Liver (tissue), 9 donors: ENCODE results near the gene CTSE. TPM values are rescaled to one million over a fixed set of nuclear protein-coding genes. Genes with fewer than 3 reads are reported as not detected.
"Not testable (repeated sequence)": the region's sequence is repeated elsewhere in the genome, so short reads cannot be mapped to it uniquely, and the experiment has no call there.

Experiments
- DNase-seq: peaks from one replicate; pipeline ENCODE4 v3.0.0-alpha.2; 2017; ENCODE audit warnings: low spot score
- H3K27ac ChIP-seq, 2 donors: one replicate each; pipeline ENCODE4 v1.7.0; 2013; ENCODE audit warnings: inconsistent platforms in 2 of 2, low read length in 2 of 2, control low read depth in 1 of 2, low read depth in 1 of 2, mild to moderate bottlenecking in 1 of 2
- H3K27me3 ChIP-seq, 4 donors: one replicate each; pipeline versions ENCODE4 v1.6.1 to v1.7.0; 2013; ENCODE audit warnings: low read length in 3 of 4, inconsistent platforms in 1 of 4, mild to moderate bottlenecking in 1 of 4, moderate library complexity in 1 of 4; ENCODE audit not compliant: control insufficient read depth in 4 of 4, insufficient read depth in 4 of 4
- H3K36me3 ChIP-seq, 4 donors: one replicate each; pipeline versions ENCODE4 v1.6.1 to v1.7.0; 2013; ENCODE audit warnings: low read length in 3 of 4, mild to moderate bottlenecking in 3 of 4, low read depth in 1 of 4, moderate library complexity in 1 of 4; ENCODE audit not compliant: control insufficient read depth in 4 of 4, insufficient read depth in 3 of 4
- H3K4me1 ChIP-seq, 4 donors: one replicate each; pipeline versions ENCODE4 v1.6.1 to v1.7.0; 2013; ENCODE audit warnings: low read length in 3 of 4, mild to moderate bottlenecking in 3 of 4, moderate library complexity in 1 of 4; ENCODE audit not compliant: control insufficient read depth in 4 of 4, insufficient read depth in 4 of 4
- H3K4me3 ChIP-seq, 3 donors: one replicate each; pipeline versions ENCODE4 v1.6.1 to v1.7.0; 2013; ENCODE audit warnings: low read length in 3 of 3, control low read depth in 1 of 3, low read depth in 1 of 3, mild to moderate bottlenecking in 1 of 3
- H3K9ac ChIP-seq, 2 donors: one replicate each; pipeline ENCODE4 v1.7.0; 2013; ENCODE audit warnings: low read length in 2 of 2, mild to moderate bottlenecking in 2 of 2, moderate library complexity in 2 of 2, control low read depth in 1 of 2, low read depth in 1 of 2
- H3K9me3 ChIP-seq, 4 donors: one replicate each; pipeline versions ENCODE4 v1.6.1 to v1.7.0; 2013; ENCODE audit warnings: low read length in 3 of 4; ENCODE audit not compliant: control insufficient read depth in 4 of 4
- ATF3 ChIP-seq: IDR thresholded peaks from 2 replicates; pipeline ENCODE4 v1.6.1; 2016; ENCODE audit warnings: antibody characterized with exemption
- CTCF ChIP-seq: fragments of 150-350 bp; IDR thresholded peaks from 2 replicates; pipeline ENCODE4 v1.5.1; 2017; ENCODE audit warnings: improper control_type of control experiment, low read depth, low read length; ENCODE audit not compliant: missing input control
- FOXA1 ChIP-seq: IDR thresholded peaks from 2 replicates; pipeline ENCODE4 v1.6.1; 2016; ENCODE audit warnings: antibody characterized with exemption
- FOXA2 ChIP-seq: IDR thresholded peaks from 2 replicates; pipeline ENCODE4 v1.6.1; 2016; ENCODE audit warnings: antibody characterized with exemption
- GABPA ChIP-seq, 2 donors: IDR thresholded peaks in 1 of 2; conservative IDR thresholded peaks in 1 of 2; 2 replicates each; pipeline ENCODE4 v1.6.1; 2016; ENCODE audit warnings: antibody characterized with exemption in 2 of 2, mild to moderate bottlenecking in 1 of 2, moderate library complexity in 1 of 2
- HNF4A ChIP-seq, 2 donors: conservative IDR thresholded peaks; 2 replicates each; pipeline ENCODE4 v1.6.1; 2016; ENCODE audit warnings: antibody characterized with exemption in 2 of 2, mild to moderate bottlenecking in 2 of 2
- HNF4G ChIP-seq: IDR thresholded peaks from 2 replicates; pipeline ENCODE4 v1.6.1; 2016; ENCODE audit warnings: antibody characterized with exemption
- JUND ChIP-seq, 2 donors: IDR thresholded peaks; 2 replicates each; pipeline ENCODE4 v1.6.1; 2016; ENCODE audit warnings: antibody characterized with exemption in 2 of 2
- MAX ChIP-seq: IDR thresholded peaks from 2 replicates; pipeline ENCODE4 v1.6.1; 2016; ENCODE audit warnings: antibody characterized with exemption
- NR2F2 ChIP-seq: IDR thresholded peaks from 2 replicates; pipeline ENCODE4 v1.6.1; 2016; ENCODE audit warnings: antibody characterized with exemption
- RAD21 ChIP-seq, 2 donors: IDR thresholded peaks; 2 replicates each; pipeline ENCODE4 v1.6.1; 2016; ENCODE audit warnings: antibody characterized with exemption in 2 of 2, mild to moderate bottlenecking in 2 of 2
- REST ChIP-seq: IDR thresholded peaks from 2 replicates; pipeline ENCODE4 v1.6.1; 2016; ENCODE audit warnings: antibody characterized with exemption, mild to moderate bottlenecking
- RXRA ChIP-seq, 2 donors: IDR thresholded peaks; 2 replicates each; pipeline ENCODE4 v1.6.1; 2017 to 2018; ENCODE audit warnings: antibody characterized with exemption in 2 of 2, mild to moderate bottlenecking in 1 of 2
- YY1 ChIP-seq: IDR thresholded peaks from 2 replicates; pipeline ENCODE4 v1.6.1; 2016; ENCODE audit warnings: antibody characterized with exemption, mild to moderate bottlenecking
- ZBTB33 ChIP-seq: IDR thresholded peaks from 2 replicates; pipeline ENCODE4 v1.6.1; 2016; ENCODE audit warnings: antibody characterized with exemption
- WGBS: extraction: QIAGEN DNeasy Blood & Tissue Kit; methylation state at CpG from one replicate; pipeline ENCODE4 v1.1.7; 2013; 5-methylcytosine and 5-hydroxymethylcytosine counted together
- polyA plus RNA-seq, 2 donors: library from polyadenylated mRNA; stranded (reverse) in 1 of 2; unstranded in 1 of 2; fragments of 200-250 nt in 1 of 2; fragments of >200 nt in 1 of 2; fragmentation: Nextera tagmentation in 1 of 2; extraction: Ambion mirVana in 1 of 2; gene quantifications; one replicate each; pipeline versions ENCODE4 v1.2.1 to v1.2.3, GENCODE V29; 2013 to 2015
- total RNA-seq, 2 donors: library from RNA; depleted of rRNA; stranded (reverse); fragments of >200 nt; gene quantifications; one replicate each; pipeline ENCODE4 v1.2.3, GENCODE V29; 2014
- donor health status: healthy.
- donor health status: healthy.
- donor health status: healthy.
- donor health status: healthy.
- donor health status: healthy.

The CTSE gene
- total and polyA plus RNA-seq, 4 donors = under 0.01 to 32.8 (median 0.06) TPM

- H3K9ac ChIP-seq = no peak overlapping the region
- H3K27me3 ChIP-seq = no peaks in the 10 kb centered on the region
- H3K4me1 ChIP-seq = peaks cover 1 to 13% (median 7%) of the 10 kb centered on the region in 4 donors
- H3K4me3 ChIP-seq = no peak overlapping the region
- no peaks in the 10 kb centered on the region for H3K36me3 ChIP-seq
- H3K9me3 ChIP-seq = no peaks in the 10 kb centered on the region
- H3K27ac ChIP-seq = peak overlapping the region in 1 of 2 donors; percentile 2
- DNase-seq = no peak
- TF ChIP-seq YY1 = no peak
- TF ChIP-seq RAD21 (IDR thresholded peaks at IDR 0.05) = no peak
- TF ChIP-seq NR2F2 = no peak
- no peak for TF ChIP-seq JUND (IDR thresholded peaks at IDR 0.05)
- no peak for TF ChIP-seq REST
- no peak for TF ChIP-seq FOXA2
- no peak for TF ChIP-seq CTCF
- no peak for TF ChIP-seq ATF3
- TF ChIP-seq ZBTB33 = no peak
- no peak for TF ChIP-seq HNF4A (conservative IDR thresholded peaks at IDR 0.05)
- no peak for TF ChIP-seq HNF4G
- no peak for TF ChIP-seq FOXA1
- no peak for TF ChIP-seq RXRA (IDR thresholded peaks at IDR 0.05)
- TF ChIP-seq MAX = no peak
- no peak for TF ChIP-seq GABPA (IDR thresholded peaks at IDR 0.05 in 1 of 2, conservative IDR thresholded peaks at IDR 0.05 in 1 of 2)
- WGBS = 77% methylated on average over 13 of the region's 13 CpGs
Observed at GRCh38 chr1:205998457-205999241, 25.0 kb downstream of the CTSE start.

GRCh38 chr1:205996641-205997040, 27.1 kb downstream of the CTSE start:
- not testable (repeated sequence) for H3K36me3 ChIP-seq, H3K9ac ChIP-seq, DNase-seq, H3K4me1 ChIP-seq, H3K9me3 ChIP-seq, H3K27ac ChIP-seq, H3K27me3 ChIP-seq, H3K4me3 ChIP-seq
- 98% methylated on average over 1 of the region's 1 CpG for WGBS
